MM.1S (cell line): ENCODE results near the gene PIP5K1A.

Experiments used
- DNase-seq: peaks from one replicate; pipeline ENCODE4 v3.0.0-alpha.2; 2015
- H2AFZ ChIP-seq: fragments of 300-600 bp; sonication (generic); 2 replicates; pipeline ENCODE4 v1.6.0; 2016; ENCODE audit warnings: antibody characterized with exemption, low read length
- H3F3A ChIP-seq: fragments of 300-600 bp; sonication (generic); 2 replicates; pipeline ENCODE4 v1.6.1; 2016; ENCODE audit warnings: mild to moderate bottlenecking, antibody characterized with exemption, low read length, moderate library complexity, mixed read lengths; ENCODE audit not compliant: insufficient read depth
- H3K27ac ChIP-seq: fragments of 300-600 bp; sonication (generic); 2 replicates; pipeline ENCODE4 v1.5.1; 2016; ENCODE audit warnings: mild to moderate bottlenecking, low read length
- H3K27me3 ChIP-seq: fragments of 300-600 bp; sonication (generic); replicated peaks from 2 replicates; pipeline ENCODE4 v1.6.0; 2016; ENCODE audit warnings: low read length; ENCODE audit not compliant: insufficient read depth
- H3K36me3 ChIP-seq: fragments of 300-600 bp; sonication (generic); replicated peaks from 2 replicates; pipeline ENCODE4 v1.6.1; 2016; ENCODE audit warnings: mild to moderate bottlenecking, low read length, mixed read lengths; ENCODE audit not compliant: insufficient read depth
- H3K4me1 ChIP-seq: fragments of 300-600 bp; sonication (generic); 2 replicates; pipeline ENCODE4 v1.6.1; 2016; ENCODE audit warnings: low read length, mixed read lengths
- H3K4me2 ChIP-seq: fragments of 300-600 bp; sonication (generic); 2 replicates; pipeline ENCODE4 v1.6.0; 2016; ENCODE audit warnings: low read depth, low read length
- H3K4me3 ChIP-seq: fragments of 300-600 bp; sonication (generic); 2 replicates; pipeline ENCODE4 v1.5.1; 2016; ENCODE audit warnings: low read length, mixed read lengths
- H3K79me2 ChIP-seq: fragments of 300-600 bp; sonication (generic); 2 replicates; pipeline ENCODE4 v1.6.1; 2016; ENCODE audit warnings: mixed run types, low read length, mixed read lengths
- H3K9ac ChIP-seq: fragments of 300-600 bp; sonication (generic); 2 replicates; pipeline ENCODE4 v1.6.1; 2016; ENCODE audit warnings: low read length, mixed read lengths
- H3K9me2 ChIP-seq: fragments of 300-600 bp; sonication (generic); replicated peaks from 2 replicates; pipeline ENCODE4 v1.6.1; 2016; ENCODE audit warnings: mild to moderate bottlenecking, low read length, mixed read lengths; ENCODE audit not compliant: insufficient read depth
- H3K9me3 ChIP-seq: fragments of 300-600 bp; sonication (generic); replicated peaks from 2 replicates; pipeline ENCODE4 v1.6.1; 2016; ENCODE audit warnings: mild to moderate bottlenecking, low read length, mixed read lengths; ENCODE audit not compliant: insufficient read depth
- H4K20me1 ChIP-seq: fragments of 300-600 bp; sonication (generic); 2 replicates; pipeline ENCODE4 v1.6.1; 2016; ENCODE audit warnings: mild to moderate bottlenecking, low read length, moderate library complexity, mixed read lengths; ENCODE audit not compliant: insufficient read depth
- CTCF ChIP-seq: fragments of 300-600 bp; sonication (generic); IDR thresholded peaks from 2 replicates; pipeline ENCODE4 v1.5.1; 2016; ENCODE audit warnings: antibody characterized with exemption, low read length, mixed read lengths
- EZH2 ChIP-seq: fragments of 300-600 bp; sonication (generic); optimal IDR thresholded peaks from 2 replicates; pipeline ENCODE3; 2017; ENCODE audit warnings: low read depth, mild to moderate bottlenecking, antibody characterized with exemption, low read length, mixed read lengths
- EZH2phosphoT487 ChIP-seq: fragments of 300-600 bp; sonication (generic); IDR thresholded peaks from 2 replicates; pipeline ENCODE4 v1.6.1; 2018; ENCODE audit warnings: antibody characterized with exemption, low read length

Gene PIP5K1A

GRCh38 chr1:151287767-151288500 is 89.6 kb downstream of the PIP5K1A start:
- TF ChIP-seq CTCF = no peak
- TF ChIP-seq EZH2 = no peak
- no peak for TF ChIP-seq EZH2phosphoT487
- no peaks in the 10 kb centered on the region for H3K9me2 ChIP-seq
- H3K4me3 ChIP-seq = no peak overlapping the region
- peaks cover 10% of the 10 kb centered on the region for H3K4me1 ChIP-seq
- H3K4me2 ChIP-seq = no peak overlapping the region
- no peak for DNase-seq
- H3F3A ChIP-seq = 0 out of 2 replicates have a peak, but pooled peaks cover 5% of the 10 kb centered on the region
- H3K27me3 ChIP-seq = no peaks in the 10 kb centered on the region
- no peak overlapping the region for H3K9ac ChIP-seq
- H3K27ac ChIP-seq = no peak overlapping the region
- no peak overlapping the region for H2AFZ ChIP-seq
- H3K9me3 ChIP-seq = no peaks in the 10 kb centered on the region
- no peaks in the 10 kb centered on the region for H3K36me3 ChIP-seq
- H3K79me2 ChIP-seq = peaks cover 33% of the 10 kb centered on the region
- H4K20me1 ChIP-seq = no peaks in the 10 kb centered on the region

GRCh38 chr1:151288502-151288901 is 90.2 kb downstream of the PIP5K1A start:
- no peaks in the 10 kb centered on the region for H4K20me1 ChIP-seq
- H3K9me2 ChIP-seq = no peaks in the 10 kb centered on the region
- no peak overlapping the region for H3K4me3 ChIP-seq
- H3K9ac ChIP-seq = no peak overlapping the region
- no peaks in the 10 kb centered on the region for H3K27me3 ChIP-seq
- peaks cover 27% of the 10 kb centered on the region for H3K79me2 ChIP-seq
- H3K9me3 ChIP-seq = no peaks in the 10 kb centered on the region
- H3K36me3 ChIP-seq = no peaks in the 10 kb centered on the region
- peaks cover 5% of the 10 kb centered on the region for H3K4me1 ChIP-seq
- H3F3A ChIP-seq = 0 out of 2 replicates have a peak, but pooled peaks cover 5% of the 10 kb centered on the region
- TF ChIP-seq CTCF (no peak), EZH2phosphoT487 (no peak), EZH2 (no peak)
- no peak overlapping the region for H2AFZ ChIP-seq
- no peak overlapping the region for H3K4me2 ChIP-seq
- no peak overlapping the region for H3K27ac ChIP-seq
- DNase-seq = no peak

- H3K79me2 ChIP-seq = peaks cover 19% of the 10 kb centered on the region
- no peak overlapping the region for H2AFZ ChIP-seq
- no peaks in the 10 kb centered on the region for H3K4me1 ChIP-seq
- no peaks in the 10 kb centered on the region for H3F3A ChIP-seq
- H3K4me2 ChIP-seq = no peak overlapping the region
- TF ChIP-seq CTCF (no peak), EZH2phosphoT487 (no peak), EZH2 (no peak)
- no peaks in the 10 kb centered on the region for H3K9me2 ChIP-seq
- no peak overlapping the region for H3K9ac ChIP-seq
- no peak overlapping the region for H3K27ac ChIP-seq
- no peaks in the 10 kb centered on the region for H3K36me3 ChIP-seq
- no peak for DNase-seq
- no peaks in the 10 kb centered on the region for H3K27me3 ChIP-seq
- H3K9me3 ChIP-seq = no peaks in the 10 kb centered on the region
- H4K20me1 ChIP-seq = no peaks in the 10 kb centered on the region
- H3K4me3 ChIP-seq = no peak overlapping the region
Measured at GRCh38 chr1:151289080-151289935, 91.0 kb downstream of the PIP5K1A start.
